GM19238 (cell line): ENCODE results near the gene VBP1.
"Not testable (repeated sequence)": the region's sequence is repeated elsewhere in the genome, so short reads cannot be mapped to it uniquely, and the experiment has no call there.

Source experiments
- DNase-seq: peaks from one replicate; pipeline ENCODE4 v3.0.0; 2011; ENCODE audit warnings: low spot score; ENCODE audit not compliant: insufficient read length

Gene VBP1

DNA sequence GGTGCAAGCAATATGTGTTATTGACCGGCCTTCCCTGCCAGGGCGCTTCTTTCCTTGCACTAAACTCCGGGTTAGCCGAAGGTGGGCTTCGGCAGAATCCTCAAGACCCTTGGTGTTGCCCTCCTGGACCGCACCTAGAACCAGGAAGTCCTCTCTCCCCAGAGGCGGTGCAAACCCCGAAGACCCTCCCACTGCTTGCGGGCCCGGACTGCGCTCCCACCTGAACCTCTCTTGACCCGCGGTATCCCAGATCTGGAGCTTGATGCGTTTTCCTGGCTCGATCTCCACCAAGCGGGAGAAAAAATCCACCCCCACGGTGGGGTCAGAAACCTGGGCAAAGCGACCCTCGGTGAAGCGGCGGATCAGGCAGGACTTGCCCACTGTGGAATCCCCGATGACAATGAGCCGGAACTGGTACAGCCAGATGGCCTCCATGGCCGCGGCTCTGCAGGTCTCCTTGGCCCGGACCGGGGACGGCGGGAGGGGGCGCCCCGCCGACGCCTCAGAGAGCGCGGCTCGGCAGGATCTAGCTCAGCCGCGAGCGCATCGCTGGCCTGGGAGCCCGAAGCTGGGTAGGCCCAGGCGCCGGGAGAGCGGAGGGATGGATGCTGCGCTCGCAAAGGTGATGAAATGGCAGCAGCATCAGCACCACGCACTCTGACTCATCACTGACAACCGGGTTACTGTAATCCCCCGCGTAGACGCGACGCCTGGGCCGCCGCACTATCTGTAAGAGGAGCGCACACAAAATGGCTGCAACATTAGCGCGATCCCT lies 47.8 kb downstream of the VBP1 start, which contains the start of gene RAB39B:
RAB39B (minus strand) TSS at position 638 of the 775 bp plus-strand sequence; CDS start at position 435, 203 bp downstream.
- DNase-seq: peak; percentile 13

DNA sequence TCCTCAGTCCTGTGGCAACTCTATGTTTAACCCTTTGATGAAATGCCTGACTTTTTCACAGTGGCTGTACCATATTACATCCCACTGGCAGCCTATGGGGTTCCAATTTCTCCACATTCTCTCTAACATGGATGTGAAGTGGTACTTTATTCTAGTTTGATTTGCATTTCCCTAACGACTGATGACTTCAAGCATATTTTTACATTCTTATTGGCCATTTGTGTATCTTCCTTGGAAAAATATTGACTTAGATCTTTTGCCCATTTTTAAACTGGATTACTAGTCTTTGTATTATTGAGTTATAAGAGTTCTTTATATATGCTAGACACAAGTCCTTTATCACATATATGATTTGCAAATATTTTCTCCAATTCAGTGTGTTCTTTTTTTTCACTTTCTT lies 50.2 kb downstream of the VBP1 start:
- no peak for DNase-seq

DNA sequence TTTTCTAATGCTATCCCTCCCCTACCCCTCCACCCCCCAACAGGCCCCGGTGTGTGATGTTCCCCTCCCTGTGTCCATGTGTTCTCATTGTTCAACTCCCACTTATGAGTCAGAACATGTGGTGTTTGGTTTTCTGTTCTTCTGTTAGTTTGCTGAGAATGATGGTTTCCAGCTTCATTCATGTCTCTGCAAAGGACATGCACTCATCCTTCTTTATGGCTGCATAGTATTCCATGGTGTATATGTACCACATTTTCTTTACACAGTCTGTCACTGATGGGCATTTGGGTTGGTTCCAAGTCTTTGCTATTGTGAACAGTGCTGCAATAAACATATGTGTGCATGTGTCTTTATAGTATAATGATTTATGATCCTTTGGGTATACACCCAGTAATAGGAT lies 51.7 kb downstream of the VBP1 start:
- not testable (repeated sequence) for DNase-seq

- no peak for DNase-seq
These were observed 54.7 kb downstream of the VBP1 start for GRCh38 chrX:155270969-155271368.

GRCh38 chrX:155279873-155280272 lies 63.6 kb downstream of the VBP1 start:
- DNase-seq: no peak
